Peyer's patch (tissue), 4 donors: Measurements from ENCODE around the gene VPS13A.
"Not testable (repeated sequence)": the region's sequence is repeated elsewhere in the genome, so short reads cannot be mapped to it uniquely, and the experiment has no call there.

Experiments
- POLR2A ChIP-seq, 2 donors: fragments of 450-650 bp; IDR thresholded peaks; one replicate each; pipeline ENCODE4 v1.5.1; 2017; ENCODE audit warnings: antibody characterized with exemption in 2 of 2, mild to moderate bottlenecking in 2 of 2, moderate library complexity in 2 of 2
- TF ChIP-seq, protein P1 (sequence below), 6 experiments: fragments of 450-650 bp in 4 of 6; fragments of 200-600 bp in 2 of 6; sonication (generic) in 1 of 6; IDR thresholded peaks; one replicate each; pipeline ENCODE4 v1.5.1; 2017 to 2019; ENCODE audit warnings: antibody characterized with exemption in 6 of 6, mild to moderate bottlenecking in 3 of 6, moderate library complexity in 1 of 6

DNA sequence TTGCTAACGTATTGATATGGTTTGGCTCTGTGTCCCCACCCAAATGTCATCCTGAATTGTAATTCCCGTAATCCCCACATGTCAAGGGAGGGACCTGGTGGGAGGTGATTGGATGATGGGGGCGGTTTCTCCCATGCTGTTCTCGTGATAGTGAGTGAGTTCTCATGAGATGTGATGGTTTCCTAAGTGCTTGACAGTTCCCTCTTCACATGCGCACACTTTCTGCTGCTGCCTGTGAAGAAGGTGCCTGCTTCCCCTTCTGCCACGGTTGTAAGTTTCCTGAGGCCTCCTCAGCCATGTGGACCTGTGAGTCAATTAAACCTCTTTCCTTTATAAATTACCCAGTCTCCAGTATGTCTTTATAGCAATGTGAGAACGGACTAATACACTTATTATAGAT is 263.8 kb downstream of the VPS13A start:
- TF ChIP-seq, protein P1, sequence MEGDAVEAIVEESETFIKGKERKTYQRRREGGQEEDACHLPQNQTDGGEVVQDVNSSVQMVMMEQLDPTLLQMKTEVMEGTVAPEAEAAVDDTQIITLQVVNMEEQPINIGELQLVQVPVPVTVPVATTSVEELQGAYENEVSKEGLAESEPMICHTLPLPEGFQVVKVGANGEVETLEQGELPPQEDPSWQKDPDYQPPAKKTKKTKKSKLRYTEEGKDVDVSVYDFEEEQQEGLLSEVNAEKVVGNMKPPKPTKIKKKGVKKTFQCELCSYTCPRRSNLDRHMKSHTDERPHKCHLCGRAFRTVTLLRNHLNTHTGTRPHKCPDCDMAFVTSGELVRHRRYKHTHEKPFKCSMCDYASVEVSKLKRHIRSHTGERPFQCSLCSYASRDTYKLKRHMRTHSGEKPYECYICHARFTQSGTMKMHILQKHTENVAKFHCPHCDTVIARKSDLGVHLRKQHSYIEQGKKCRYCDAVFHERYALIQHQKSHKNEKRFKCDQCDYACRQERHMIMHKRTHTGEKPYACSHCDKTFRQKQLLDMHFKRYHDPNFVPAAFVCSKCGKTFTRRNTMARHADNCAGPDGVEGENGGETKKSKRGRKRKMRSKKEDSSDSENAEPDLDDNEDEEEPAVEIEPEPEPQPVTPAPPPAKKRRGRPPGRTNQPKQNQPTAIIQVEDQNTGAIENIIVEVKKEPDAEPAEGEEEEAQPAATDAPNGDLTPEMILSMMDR (IDR thresholded peaks at IDR 0.05): not testable (repeated sequence)
- not testable (repeated sequence) for TF ChIP-seq POLR2A (IDR thresholded peaks at IDR 0.05)
